ENCODE measurements around the gene APRT.

APRT gene

DNA sequence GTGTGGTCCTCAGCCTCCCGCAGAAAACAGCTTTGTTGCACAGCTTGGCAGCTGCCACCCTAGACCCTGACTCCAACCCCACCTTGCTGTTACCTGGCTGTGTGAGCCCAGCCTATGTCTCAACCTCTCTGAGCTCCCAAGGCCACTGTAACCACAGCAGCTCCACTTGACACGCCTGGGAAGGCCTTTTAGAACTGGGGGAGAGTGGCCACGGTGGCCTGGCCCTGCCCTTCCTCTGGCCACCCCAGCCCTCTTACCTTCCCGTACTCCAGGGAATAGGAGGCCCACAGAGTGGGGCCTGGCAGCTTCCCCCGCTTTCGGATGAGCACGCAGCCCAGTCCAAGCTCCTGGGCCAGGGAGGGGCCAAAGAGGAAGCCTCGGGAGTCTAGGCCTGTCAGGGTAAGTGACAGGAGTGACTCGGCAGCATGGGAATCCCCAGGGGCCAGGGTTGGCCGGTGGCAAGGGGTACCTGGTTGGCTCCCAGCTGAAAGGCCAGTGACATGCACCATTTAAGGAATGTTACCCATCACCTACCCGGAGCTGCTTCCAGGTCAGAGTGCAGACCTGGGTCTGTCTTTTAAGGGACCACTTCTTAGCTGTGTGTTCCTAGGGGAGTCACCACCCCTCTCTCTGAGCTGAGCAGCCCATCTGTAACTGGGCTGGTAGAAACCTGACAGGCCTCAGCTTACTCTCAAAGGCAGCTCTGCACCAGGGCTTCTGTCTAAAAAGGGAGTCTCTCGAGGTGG, 1.4 kb downstream of the APRT start:
- DNase-seq (ENCODE audit: extremely low spot score, insufficient read length, low read depth) (no peak), FAIRE-seq (no peak)

DNA sequence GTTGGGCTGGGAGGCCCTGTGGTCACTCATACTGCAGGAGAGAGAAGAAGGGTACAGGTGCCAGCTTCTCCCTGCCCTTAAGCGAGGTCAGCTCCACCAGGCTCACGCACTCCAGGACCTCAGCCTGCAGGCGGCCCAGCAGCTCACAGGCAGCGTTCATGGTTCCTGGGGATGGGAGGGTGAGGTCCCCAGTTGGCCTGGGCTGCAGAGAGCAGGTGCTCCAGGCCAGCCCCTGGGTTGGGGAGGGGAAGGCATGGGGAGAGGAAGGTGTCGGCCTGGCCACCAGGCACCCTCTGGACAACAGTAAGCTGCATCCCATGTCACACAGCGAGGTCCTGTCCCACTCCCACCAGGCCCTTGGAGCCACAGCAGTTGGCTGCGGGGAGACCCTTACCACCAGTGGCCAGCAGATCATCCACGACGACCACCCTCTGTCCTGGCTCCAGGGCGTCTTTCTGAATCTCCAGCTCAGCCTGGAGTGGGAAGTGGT, 2.0 kb downstream of the APRT start:
- FAIRE-seq (no peak), DNase-seq (ENCODE audit: extremely low spot score, insufficient read length, low read depth) (no peak)

DNA sequence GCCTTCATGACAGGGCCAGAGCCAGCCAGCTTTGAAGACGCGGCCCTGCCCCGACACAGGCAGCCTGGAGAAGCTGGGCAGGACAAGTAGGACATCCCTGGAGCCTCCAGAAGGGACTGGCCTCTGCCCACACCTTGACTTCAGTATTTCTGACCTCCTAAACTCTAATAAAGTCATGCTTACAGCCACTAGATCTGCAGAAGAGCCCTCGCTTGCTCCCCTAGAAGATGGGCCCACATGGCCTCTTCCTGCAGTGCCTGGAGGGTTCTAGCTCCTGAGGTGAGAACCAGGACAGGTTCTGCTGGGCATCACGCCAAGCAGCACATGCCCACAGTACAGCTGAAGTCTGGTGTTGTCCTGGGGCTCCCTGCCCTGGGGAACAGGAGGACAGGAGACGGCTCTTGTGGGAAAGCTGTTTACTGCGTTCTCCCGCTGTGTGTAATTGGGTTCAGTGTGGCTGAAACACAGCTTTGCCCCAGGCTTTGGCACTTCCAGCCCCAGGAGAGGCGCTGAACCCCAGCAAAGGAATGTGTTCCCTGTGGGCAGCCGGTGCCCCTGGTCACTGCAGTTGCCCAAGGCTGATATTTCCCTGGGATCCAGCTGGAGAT, 2.6 kb downstream of the APRT start:
- no peak for FAIRE-seq
- no peak for DNase-seq (ENCODE audit: extremely low spot score, insufficient read length, low read depth)

DNA sequence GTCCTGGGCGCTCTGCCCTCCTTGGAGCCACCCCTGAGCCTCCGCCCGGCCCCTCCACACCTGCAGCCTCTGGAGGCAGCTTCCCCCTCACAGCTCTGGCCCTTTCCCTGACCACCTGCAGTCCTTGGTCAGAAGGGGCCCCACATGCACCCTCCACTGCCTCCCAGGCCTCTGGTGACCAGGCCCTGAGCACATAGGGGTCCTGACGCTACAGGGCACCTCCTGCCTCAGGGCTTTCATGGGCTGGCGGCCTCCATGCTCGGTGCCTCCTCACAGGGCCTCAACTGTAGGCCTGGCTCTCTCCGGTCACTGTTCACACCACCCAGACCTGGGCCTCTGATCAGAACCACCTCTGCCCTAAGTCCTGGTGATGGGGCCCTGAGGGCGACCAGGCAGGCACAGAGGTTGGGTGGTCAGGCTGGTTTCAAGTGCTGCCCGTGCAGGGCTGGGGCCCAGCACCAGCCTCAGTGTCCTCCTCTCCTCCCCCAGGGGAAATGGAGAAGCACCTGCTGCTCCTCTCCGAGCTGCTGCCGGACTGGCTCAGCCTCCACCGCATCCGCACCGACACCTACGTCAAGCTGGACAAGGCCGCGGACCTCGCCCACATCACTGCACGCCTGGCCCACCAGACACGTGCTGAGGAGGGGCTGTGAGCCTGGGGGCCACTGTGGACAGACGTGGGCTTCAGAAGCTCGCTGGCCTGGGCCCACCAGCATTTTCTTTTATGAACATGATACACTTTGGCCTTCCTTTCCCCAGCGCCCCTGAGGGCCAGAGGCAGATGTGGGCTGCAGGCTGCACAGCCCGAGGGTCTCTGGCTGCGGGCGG, 3.9 kb downstream of the APRT start:
- FAIRE-seq: no peak
- DNase-seq (ENCODE audit: extremely low spot score, insufficient read length, low read depth): no peak

DNA sequence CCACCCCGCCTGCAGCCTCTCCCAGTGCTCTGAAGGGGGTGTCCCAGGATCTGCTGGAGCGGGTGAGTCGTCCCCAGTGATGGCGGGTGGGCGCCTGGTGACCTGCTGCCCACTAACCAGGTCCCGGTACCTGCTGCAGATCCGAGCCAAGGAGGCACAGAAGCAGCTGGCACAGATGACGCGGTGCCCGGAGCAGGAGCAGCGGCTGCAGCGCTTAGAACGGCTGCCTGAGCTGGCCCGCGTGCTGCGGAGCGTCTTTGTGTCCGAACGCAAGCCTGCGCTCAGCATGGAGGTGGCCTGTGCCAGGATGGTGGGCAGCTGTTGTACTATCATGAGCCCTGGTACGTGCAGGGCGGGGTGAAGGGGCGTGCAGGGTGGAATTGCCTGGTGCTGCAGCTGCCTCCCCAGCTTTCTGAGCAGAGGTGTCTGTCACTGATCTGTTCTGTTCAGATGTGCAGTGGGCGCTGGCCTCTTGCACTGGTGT, 4.5 kb downstream of the APRT start:
- no peak for DNase-seq (ENCODE audit: extremely low spot score, insufficient read length, low read depth)
- no peak for FAIRE-seq

DNA sequence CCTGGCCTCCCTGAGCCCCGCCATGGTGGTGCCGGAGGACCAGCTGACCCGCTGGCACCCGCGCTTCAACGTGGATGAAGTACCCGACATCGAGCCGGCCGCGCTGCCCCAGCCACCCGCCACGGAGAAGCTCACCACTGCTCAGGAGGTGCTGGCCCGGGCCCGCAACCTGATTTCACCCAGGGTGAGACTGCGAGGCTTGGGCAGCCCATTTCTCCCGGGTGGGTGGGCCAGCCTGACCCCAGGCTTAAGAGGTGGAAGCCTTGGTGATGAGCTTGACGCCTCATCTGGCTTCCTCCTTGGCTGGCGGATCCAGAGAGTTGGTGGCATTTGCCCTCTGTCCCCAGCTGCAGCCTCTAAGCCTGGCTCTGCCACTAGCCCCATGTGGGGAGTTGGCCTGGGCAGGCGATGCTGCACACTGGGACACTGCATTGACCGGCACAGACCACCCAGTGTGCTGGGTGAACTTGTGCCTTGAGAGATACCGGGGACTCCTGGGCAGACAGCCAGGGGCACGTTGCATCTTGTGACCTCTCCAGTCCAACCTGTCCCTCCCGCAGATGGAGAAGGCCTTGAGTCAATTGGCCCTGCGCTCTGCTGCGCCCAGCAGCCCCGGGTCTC, 5.1 kb downstream of the APRT start:
- DNase-seq (ENCODE audit: extremely low spot score, insufficient read length, low read depth) (no peak), FAIRE-seq (no peak)

DNA sequence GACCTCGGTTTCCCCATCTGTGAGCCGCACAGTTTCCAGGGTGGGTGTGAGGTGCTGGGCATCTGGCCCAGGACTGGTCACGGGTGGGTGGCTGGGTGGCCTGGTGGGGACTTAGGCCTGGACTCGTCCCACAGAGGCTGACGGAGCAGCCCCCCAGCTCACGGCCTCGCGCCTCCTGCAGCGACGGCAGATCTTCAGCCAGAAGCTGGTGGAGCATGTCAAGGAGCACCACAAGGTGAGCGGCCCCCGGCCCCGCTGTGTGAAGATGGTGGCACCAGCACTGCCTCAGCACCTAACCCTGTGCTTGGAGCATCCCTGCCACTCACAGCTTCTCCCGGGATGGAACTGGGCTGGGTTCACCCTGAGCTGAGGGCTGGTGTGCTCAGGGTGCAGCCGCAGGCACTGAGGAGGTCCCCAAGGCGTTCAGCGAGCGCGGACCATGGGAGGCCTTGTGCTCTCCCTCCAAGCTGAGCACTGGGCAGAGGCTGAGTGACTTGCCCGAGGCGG, 5.8 kb downstream of the APRT start:
- no peak for DNase-seq (ENCODE audit: extremely low spot score, insufficient read length, low read depth)
- no peak for FAIRE-seq

DNA sequence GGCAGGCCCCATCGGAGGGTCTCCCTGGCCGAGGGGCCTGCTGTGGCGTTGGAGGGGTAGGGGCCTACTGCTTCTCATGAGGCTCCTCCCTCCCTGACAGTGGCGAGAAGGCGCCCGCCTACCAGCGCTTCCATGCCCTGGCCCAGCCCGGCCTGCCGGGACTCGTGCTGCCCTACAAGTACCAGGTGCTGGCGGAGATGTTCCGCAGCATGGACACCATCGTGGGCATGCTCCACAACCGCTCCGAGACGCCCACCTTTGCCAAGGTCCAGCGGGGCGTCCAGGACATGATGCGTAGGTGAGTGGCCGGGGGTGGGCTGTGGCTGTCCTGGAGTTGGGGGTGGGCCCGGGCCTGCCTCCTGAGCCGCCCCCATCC, 6.4 kb downstream of the APRT start:
- DNase-seq (ENCODE audit: extremely low spot score, insufficient read length, low read depth) (no peak), FAIRE-seq (no peak)

DNA sequence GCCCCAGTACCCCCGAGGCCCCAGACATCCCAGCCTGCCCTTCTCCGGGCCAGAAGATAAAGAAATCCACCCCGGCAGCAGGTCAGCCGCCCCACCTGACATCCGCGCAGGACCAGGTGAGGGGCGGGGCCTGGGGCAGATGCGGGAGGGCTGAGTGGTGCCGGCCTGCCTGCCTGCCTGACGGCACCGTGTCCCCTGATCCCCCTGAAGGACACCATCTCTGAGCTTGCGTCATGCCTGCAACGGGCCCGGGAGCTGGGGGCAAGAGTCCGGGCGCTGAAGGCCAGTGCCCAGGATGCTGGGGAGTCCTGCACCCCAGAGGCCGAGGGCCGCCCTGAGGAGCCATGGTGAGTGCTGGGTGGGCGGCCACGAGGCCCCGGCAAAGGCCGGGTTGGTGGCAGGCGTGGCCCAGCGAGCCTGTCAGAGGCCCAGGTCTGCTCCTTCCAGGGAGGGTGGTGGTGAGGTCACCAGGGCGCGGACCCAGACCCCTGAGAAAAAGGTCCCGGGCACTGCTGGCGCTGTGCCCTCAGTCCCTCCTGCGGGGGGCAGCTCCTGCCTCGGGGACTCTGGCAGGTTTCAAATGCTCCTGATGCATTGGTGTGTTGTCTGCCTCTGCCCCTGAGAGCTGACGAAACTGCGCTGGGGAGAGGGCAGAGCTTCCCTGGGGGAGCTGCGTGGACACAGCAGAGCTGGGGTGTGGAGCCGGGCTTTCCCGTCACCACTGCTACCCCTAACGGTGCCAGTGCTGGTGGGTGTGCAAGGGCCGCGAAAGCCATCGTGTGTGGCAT, 7.0 kb downstream of the APRT start:
- FAIRE-seq: no peak
- no peak for DNase-seq (ENCODE audit: extremely low spot score, insufficient read length, low read depth)

DNA sequence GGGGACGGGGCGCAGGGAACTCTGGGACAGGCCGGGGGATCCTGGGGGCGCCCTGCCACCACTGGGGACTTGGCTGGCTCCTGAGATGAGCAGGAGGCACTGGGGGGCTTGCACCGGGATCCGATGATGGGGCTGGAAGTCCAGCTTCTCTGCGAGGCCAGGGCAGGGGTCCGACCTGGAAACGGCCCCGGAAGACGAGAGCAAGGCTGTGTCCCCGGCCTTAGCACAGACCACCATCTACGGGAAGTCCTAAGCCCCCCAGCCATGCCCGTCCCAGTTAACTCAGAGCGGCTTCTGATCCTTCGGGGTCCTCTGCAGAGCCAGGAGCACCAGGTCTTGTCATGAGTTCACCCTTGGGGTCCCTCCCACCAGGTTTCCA, 7.6 kb downstream of the APRT start:
- FAIRE-seq: no peak

DNA sequence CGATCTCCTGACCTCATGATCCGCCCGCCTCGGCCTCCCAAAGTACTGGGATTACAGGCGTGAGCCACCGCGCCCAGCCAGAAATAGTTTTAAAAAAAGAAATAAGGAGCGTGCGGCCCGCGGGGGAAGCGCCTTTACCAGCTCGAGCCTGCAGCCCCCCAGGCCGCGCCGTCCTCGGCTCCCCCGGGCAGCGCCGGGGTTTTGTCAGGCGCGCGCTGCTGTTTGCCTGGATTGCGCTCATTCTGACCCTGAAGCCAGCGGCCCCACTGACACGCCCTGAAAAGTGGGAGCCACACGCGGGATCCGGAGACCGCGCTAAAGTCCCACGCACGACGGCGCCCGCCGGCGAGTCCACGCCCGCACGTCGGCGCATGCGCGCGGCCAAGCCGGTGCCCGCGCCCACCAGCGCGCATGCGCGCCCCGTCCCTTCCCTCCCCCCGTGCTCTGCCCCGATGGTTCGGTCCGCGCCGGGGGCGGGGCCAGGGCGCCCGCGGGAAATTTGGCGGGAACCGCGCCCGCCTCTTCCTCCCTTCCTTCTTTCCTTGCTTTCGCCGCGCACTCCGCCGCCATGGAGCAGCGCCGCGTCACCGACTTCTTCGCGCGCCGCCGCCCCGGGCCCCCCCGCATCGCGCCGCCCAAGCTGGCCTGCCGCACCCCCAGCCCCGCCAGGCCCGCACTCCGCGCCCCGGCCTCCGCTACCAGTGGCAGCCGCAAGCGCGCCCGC, 8.3 kb downstream of the APRT start, which contains the start of gene CDT1:
Gene CDT1, plus strand, starts transcription at position 526 of the 724 bp plus-strand sequence. Its CDS starts 43 bp downstream, at position 569.
- DNase-seq (ENCODE audit: extremely low spot score, insufficient read length, low read depth) (peak; percentile 98), FAIRE-seq (peak; percentile 91)

More for the DNA sequence above, 7.6 kb downstream of the APRT start:
- no peak for DNase-seq (ENCODE audit: extremely low spot score, insufficient read length, low read depth)

DNA sequence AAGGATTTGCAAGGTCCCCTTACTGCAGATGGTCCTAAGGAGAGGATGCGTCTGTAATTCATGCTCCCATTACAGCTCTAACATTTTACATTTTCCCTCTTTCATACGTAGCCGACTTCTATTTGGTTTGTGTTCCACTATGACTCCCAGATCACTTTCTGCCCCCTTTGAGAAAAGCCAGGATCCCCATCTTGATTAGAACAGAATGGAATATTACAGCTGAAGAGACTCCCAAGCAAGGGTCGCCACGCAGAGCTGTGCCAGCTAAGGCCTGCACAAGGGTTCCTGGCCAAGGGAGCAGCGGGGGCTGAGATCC, 11.5 kb downstream of the APRT start:
- FAIRE-seq: no peak
- DNase-seq (ENCODE audit: extremely low spot score, insufficient read length, low read depth): no peak

DNA sequence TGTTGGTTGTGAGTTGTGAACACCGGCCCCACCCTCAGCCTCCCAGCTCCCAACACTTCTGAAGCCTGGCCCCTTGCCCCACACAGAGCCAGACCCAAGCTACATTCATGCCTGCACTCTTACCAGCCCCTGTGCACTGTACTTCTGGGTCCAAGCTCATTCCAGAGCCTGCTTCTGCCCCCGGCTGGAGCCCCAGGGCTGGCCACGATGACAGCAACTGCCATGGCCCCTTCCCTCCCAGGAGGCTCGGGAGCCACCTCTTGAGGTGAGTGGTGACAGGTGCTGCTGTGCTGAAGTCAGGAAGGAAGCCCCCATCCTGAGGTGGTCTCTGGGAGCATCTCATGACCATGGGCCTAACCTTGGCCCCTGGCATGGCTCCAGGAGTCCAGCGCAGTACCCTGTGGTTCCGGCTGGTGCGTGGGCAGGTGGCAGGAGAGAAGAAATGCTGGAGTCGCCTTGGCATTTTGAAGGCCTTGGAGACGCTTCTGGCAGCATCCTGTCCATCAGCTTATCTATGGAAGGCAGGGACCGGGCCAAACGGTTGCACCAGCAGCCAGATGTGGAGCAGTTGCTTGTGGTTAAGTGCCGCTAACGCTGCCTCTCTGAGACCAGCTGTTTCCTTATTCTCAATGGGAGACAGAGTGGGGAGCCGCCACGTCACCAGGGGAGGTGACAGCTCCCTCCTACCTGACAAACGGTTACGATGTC, 12.0 kb downstream of the APRT start:
- no peak for DNase-seq (ENCODE audit: extremely low spot score, insufficient read length, low read depth)

DNA sequence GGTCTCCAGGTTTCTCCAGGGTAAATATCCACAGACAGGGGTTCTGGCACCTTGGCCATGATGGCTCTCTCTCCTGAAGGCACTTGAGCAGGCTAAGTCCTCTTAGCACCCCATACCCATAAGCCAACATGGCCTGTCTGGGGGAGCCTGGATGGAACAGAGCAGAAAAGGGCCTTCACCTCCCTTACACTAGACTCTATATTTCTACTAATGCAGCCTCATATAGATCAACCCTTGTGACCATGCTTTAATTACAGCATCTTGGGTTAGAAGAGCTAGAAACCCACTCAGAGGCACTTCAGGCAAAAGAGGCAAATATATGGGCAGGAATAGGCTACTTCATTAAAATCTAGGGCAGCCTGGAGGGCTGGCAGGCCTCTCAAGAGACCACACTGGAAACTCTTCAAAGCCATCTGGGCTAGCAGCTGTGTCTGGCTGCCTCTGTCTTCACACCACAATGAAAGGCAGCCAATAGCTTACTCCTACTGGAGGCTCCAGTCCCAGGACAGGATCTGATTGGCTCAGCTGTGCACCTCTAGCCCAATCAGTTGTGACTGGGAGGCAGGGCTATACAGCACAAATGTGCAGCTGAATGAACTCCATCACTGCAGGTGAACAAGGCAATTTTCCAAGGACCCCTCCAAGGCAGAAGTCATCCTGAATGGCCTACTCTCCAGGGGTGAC, 12.8 kb downstream of the APRT start:
- no peak for DNase-seq (ENCODE audit: extremely low spot score, insufficient read length, low read depth)
- FAIRE-seq: no peak

More for the DNA sequence above, 12.0 kb downstream of the APRT start:
- no peak for FAIRE-seq

DNA sequence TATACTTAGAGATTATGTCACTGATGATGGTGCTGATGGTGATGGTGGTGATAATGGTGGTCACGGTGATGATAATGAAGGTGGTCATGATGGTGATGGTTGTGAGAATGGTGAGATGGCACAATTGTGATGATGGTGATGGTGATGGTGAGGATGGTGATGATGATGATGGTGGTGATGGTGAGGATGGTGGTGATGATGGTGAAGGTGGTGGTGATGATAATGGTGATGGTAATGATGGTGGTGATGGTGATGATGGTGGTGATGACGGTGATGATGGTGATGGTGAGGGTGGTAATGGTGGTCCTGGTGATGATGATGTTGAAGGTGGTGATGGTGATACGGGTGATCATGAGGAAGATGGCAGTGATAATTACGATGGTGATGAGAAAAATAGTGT, 13.7 kb downstream of the APRT start:
- no peak for FAIRE-seq

DNA sequence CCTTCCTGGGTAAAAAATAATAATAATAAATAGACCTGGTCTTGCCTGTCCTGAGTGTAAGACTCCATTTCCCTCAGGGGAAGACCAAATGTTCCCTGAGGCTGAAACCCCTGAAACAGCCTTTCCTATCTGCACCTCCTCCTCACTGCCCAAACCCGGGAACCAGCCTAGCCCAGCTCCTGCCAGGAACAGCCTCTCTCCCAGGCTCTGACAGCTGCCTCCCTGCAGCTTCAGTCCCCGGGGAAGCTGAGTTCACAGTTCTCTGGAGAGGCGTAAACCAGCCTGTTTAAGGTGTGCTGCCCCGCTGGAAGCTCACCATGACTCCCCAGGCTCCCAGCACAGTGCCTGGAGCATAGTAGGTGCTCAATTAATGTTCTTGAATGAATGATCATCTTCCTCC, 15.4 kb downstream of the APRT start:
- FAIRE-seq: no peak
- DNase-seq (ENCODE audit: extremely low spot score, insufficient read length, low read depth): no peak

More for the DNA sequence above, 13.7 kb downstream of the APRT start:
- DNase-seq (ENCODE audit: extremely low spot score, insufficient read length, low read depth): no peak

DNA sequence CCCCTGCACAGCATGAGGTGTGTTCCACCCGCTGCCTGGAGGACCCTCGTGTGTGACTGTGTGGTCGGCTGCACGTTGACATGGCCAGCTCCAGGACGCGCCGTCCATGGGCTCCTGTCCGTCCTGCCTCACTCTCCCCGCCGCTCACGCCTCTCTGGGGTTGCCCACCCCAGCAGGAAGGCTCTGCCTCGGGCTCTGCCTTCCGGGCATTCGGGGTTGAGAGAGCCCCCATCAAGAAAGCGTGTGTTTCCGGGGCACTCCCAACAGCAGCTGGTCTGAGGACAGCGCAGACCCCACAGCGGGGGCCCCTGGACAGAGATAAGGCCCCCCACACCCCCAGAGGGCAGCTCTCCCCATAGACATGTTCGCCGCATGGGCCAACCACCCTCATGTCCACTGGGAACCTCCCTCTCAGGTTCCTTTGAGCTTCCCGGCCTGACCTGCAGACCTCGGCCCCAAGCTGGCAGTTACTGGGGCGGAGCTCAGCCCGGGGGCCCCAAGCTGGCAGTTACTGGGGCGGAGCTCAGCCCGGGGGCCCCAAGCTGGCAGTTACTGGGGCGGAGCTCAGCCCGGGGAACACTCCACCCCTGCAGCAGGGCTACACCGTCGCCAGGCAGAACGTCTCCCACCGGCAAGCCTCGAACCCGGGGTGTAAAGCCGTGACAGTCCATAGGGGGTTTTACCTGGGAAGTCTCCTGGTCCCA, 18.3 kb downstream of the APRT start:
- FAIRE-seq (no peak), DNase-seq (ENCODE audit: extremely low spot score, insufficient read length, low read depth) (no peak)
